WTC11 (cell line): ENCODE measurements around the gene SGPP2. TPM values are rescaled to one million over a fixed set of nuclear protein-coding genes. Genes with fewer than 3 reads are reported as not detected.

Experiments used
- ATAC-seq: fragments of 200-7000 bp; cut with Tn5 transposase; 2 replicates; pipeline ENCODE4 v1.10.0; 2021; ENCODE audit warnings: mild to moderate bottlenecking, moderate library complexity
- CTCF ChIA-PET: fragments of 300-600 bp; sonication (Branson Sonifier 250); formaldehyde crosslinking; loops from one replicate; lab custom pipeline; 2021; ENCODE audit warnings: antibody characterized with exemption; lab: Charles Lee
- POLR2A ChIA-PET: fragments of 350-600 bp; sonication (Branson Sonifier 250); formaldehyde crosslinking; loops from one replicate; lab custom pipeline; 2021; ENCODE audit warnings: antibody characterized with exemption; lab: Charles Lee
- DNase-seq: peaks from one replicate; pipeline ENCODE4 v3.0.0; 2021; ENCODE audit warnings: low spot score
- H3K27ac Mint-ChIP-seq: 2 replicates; pipeline ENCODE4 v1.8.0; 2021; ENCODE audit warnings: mixed read lengths
- H3K27me3 Mint-ChIP-seq: 2 replicates; pipeline ENCODE4 v1.8.0; 2021; ENCODE audit warnings: low read depth, mild to moderate bottlenecking, moderate library complexity, mixed read lengths
- H3K36me3 Mint-ChIP-seq: 2 replicates; pipeline ENCODE4 v1.8.0; 2021; ENCODE audit warnings: mixed read lengths
- H3K4me1 Mint-ChIP-seq: 2 replicates; pipeline ENCODE4 v1.8.0; 2022; ENCODE audit warnings: mixed read lengths
- H3K4me3 Mint-ChIP-seq: 2 replicates; pipeline ENCODE4 v1.8.0; 2021; ENCODE audit warnings: mild to moderate bottlenecking, moderate library complexity, mixed read lengths
- H3K9me3 Mint-ChIP-seq: 2 replicates; pipeline ENCODE4 v1.8.0; 2021; ENCODE audit warnings: mixed read lengths
- CBFB ChIP-seq: sonication (generic); formaldehyde crosslinking; IDR thresholded peaks from 2 replicates; pipeline ENCODE4 v1.8.1; 2022; ENCODE audit warnings: mild to moderate bottlenecking, low read depth, missing genetic modification reagents
- ELF4 ChIP-seq: sonication (generic); formaldehyde crosslinking; IDR thresholded peaks from 2 replicates; pipeline ENCODE4 v1.8.1; 2022; ENCODE audit warnings: low read depth, mild to moderate bottlenecking, moderate library complexity, missing genetic modification reagents
- ETV6 ChIP-seq: sonication (generic); formaldehyde crosslinking; IDR thresholded peaks from 2 replicates; pipeline ENCODE4 v1.8.1; 2022; ENCODE audit warnings: mild to moderate bottlenecking, missing genetic modification reagents
- FOXP4 ChIP-seq: sonication (generic); formaldehyde crosslinking; IDR thresholded peaks from 2 replicates; pipeline ENCODE4 v1.8.0; 2022; ENCODE audit warnings: mild to moderate bottlenecking, missing genetic modification reagents
- JAZF1 ChIP-seq: fragments of 250-450 bp; sonication (Bioruptor Pico); IDR thresholded peaks from 2 replicates; pipeline ENCODE4 v1.9.0; 2021; ENCODE audit warnings: moderate library complexity, mild to moderate bottlenecking, inconsistent platforms
- MLX ChIP-seq: sonication (generic); formaldehyde crosslinking; IDR thresholded peaks from 2 replicates; pipeline ENCODE4 v1.8.1; 2023; ENCODE audit warnings: mild to moderate bottlenecking, missing genetic modification reagents, moderate library complexity
- PREB ChIP-seq: sonication (generic); formaldehyde crosslinking; IDR thresholded peaks from 2 replicates; pipeline ENCODE4 v1.8.1; 2022; ENCODE audit warnings: mild to moderate bottlenecking, missing genetic modification reagents, moderate library complexity, borderline replicate concordance
- PRRX2 ChIP-seq: fragments of 250-450 bp; sonication (Bioruptor Pico); IDR thresholded peaks from 2 replicates; pipeline ENCODE4 v1.8.0; 2021; ENCODE audit warnings: mild to moderate bottlenecking
- TP53 ChIP-seq: sonication (generic); formaldehyde crosslinking; IDR thresholded peaks from 2 replicates; pipeline ENCODE4 v1.8.1; 2023; ENCODE audit warnings: mild to moderate bottlenecking, missing genetic modification reagents
- ZBTB21 ChIP-seq: sonication (generic); formaldehyde crosslinking; IDR thresholded peaks from 2 replicates; pipeline ENCODE4 v1.8.1; 2023; ENCODE audit warnings: mild to moderate bottlenecking, missing genetic modification reagents, borderline replicate concordance
- ZNF138 ChIP-seq: sonication (generic); formaldehyde crosslinking; conservative IDR thresholded peaks from 2 replicates; pipeline ENCODE4 v1.8.1; 2022; ENCODE audit warnings: mild to moderate bottlenecking, moderate library complexity, missing genetic modification reagents
- ZNF232 ChIP-seq: sonication (generic); formaldehyde crosslinking; IDR thresholded peaks from 2 replicates; pipeline ENCODE4 v1.8.0; 2022; ENCODE audit warnings: mild to moderate bottlenecking, missing genetic modification reagents
- ZNF671 ChIP-seq: fragments of 250-450 bp; sonication (Bioruptor Pico); IDR thresholded peaks from 2 replicates; pipeline ENCODE4 v1.8.0; 2021; ENCODE audit warnings: mild to moderate bottlenecking
- ZSCAN18 ChIP-seq: fragments of 250-450 bp; sonication (Bioruptor Pico); IDR thresholded peaks from 2 replicates; pipeline ENCODE4 v2.1.2; 2022; ENCODE audit warnings: mild to moderate bottlenecking, moderate library complexity
- total RNA-seq: library from RNA; stranded (reverse); gene quantifications from 3 replicates; pipeline ENCODE4 v1.2.3, GENCODE V29; 2021

SGPP2 gene
- total RNA-seq, 1 experiment from 2014 or later = 0.07 TPM

GRCh38 chr2:222606306-222606705 lies 182.0 kb downstream of the SGPP2 start:
- TF ChIP-seq PREB (CRISPR knock-in tag) (no peak), ETV6 (CRISPR knock-in tag) (no peak), CBFB (CRISPR knock-in tag) (no peak), MLX (CRISPR knock-in tag) (no peak), ZSCAN18 (CRISPR knock-in tag) (no peak), ZBTB21 (CRISPR knock-in tag) (no peak), TP53 (CRISPR knock-in tag) (no peak)
- TF ChIP-seq, all 79 proteins: peak for 0
- no peaks in the 10 kb centered on the region for H3K4me1 Mint-ChIP-seq
- CTCF ChIA-PET = no interaction called here
- H3K36me3 Mint-ChIP-seq = peaks cover 8% of the 10 kb centered on the region
- no peaks in the 10 kb centered on the region for H3K9me3 Mint-ChIP-seq
- no peak for DNase-seq
- ATAC-seq = no peak
- H3K4me3 Mint-ChIP-seq = no peak overlapping the region
- no peak overlapping the region for H3K27ac Mint-ChIP-seq
- H3K27me3 Mint-ChIP-seq = no peaks in the 10 kb centered on the region
- POLR2A ChIA-PET = no interaction called here

- CTCF ChIA-PET = no interaction called here
- DNase-seq (no peak), ATAC-seq (no peak)
- Mint-ChIP-seq H3K4me3 (no peak overlapping the region), H3K36me3 (peaks cover 20% of the 10 kb centered on the region), H3K27me3 (no peaks in the 10 kb centered on the region), H3K4me1 (no peaks in the 10 kb centered on the region), H3K9me3 (no peaks in the 10 kb centered on the region), H3K27ac (no peak overlapping the region)
- POLR2A ChIA-PET = no interaction called here
- TF ChIP-seq ZNF232 (CRISPR knock-in tag) = no peak
- TF ChIP-seq JAZF1 = no peak
- no peak for TF ChIP-seq ZNF671 (CRISPR knock-in tag)
- no peak for TF ChIP-seq PRRX2 (CRISPR knock-in tag)
- no peak for TF ChIP-seq ZSCAN18 (CRISPR knock-in tag)
- TF ChIP-seq ZNF138 (CRISPR knock-in tag) = no peak
- no peak for TF ChIP-seq ELF4 (CRISPR knock-in tag)
Observed at GRCh38 chr2:222608081-222608480, 183.7 kb downstream of the SGPP2 start.

- Mint-ChIP-seq H3K9me3 (no peaks in the 10 kb centered on the region), H3K27ac (no peak overlapping the region), H3K4me1 (no peaks in the 10 kb centered on the region), H3K27me3 (no peaks in the 10 kb centered on the region), H3K4me3 (no peak overlapping the region), H3K36me3 (peaks cover 23% of the 10 kb centered on the region)
- no peak for DNase-seq
- no peak for ATAC-seq
- POLR2A ChIA-PET = no interaction called here
- TF ChIP-seq FOXP4 (CRISPR knock-in tag) (no peak), ZSCAN18 (CRISPR knock-in tag) (no peak)
- CTCF ChIA-PET = no interaction called here
Observed at GRCh38 chr2:222609381-222609780, 185.0 kb downstream of the SGPP2 start.

Other genes starting within 250 kb of the SGPP2 start
- not detected in 3 replicates for gene PAX3, start 125.5 kb upstream of the SGPP2 start, total RNA-seq
- gene FARSB, start 231.5 kb downstream of the SGPP2 start, total RNA-seq = 26.8 to 31.0 TPM (median 27.2 TPM) in 3 replicates
- 0.62 to 1.2 TPM (median 0.72 TPM) in 3 replicates for gene MOGAT1, start 247.1 kb downstream of the SGPP2 start, total RNA-seq